ENCODE measurements around the gene CEP128.

GRCh38 chr14:80567905-80568536, 373.5 kb downstream of the CEP128 start:
- TF ChIP-seq CTCF (IDR thresholded peaks at IDR 0.05): no peak
- no peak for TF ChIP-seq POLR2A (IDR thresholded peaks at IDR 0.05)
